Retinal pigment epithelial cell (primary cell): ENCODE measurements around the gene C1orf52.

Experiments used
- DNase-seq: peaks from one replicate; pipeline ENCODE4 v3.0.0-alpha.2; 2010; ENCODE audit warnings: low read depth
- H3K4me3 ChIP-seq: 2 replicates; pipeline ENCODE4 v1.5.1; 2011; ENCODE audit warnings: mild to moderate bottlenecking, low read length, control low read depth, moderate library complexity
- CTCF ChIP-seq: conservative IDR thresholded peaks from 2 replicates; pipeline ENCODE4 v1.5.1; 2011; ENCODE audit warnings: low read depth, low read length, control low read depth, inconsistent platforms

Gene C1orf52

GRCh38 chr1:85297855-85298629 lies 38.6 kb upstream of the C1orf52 start:
- H3K4me3 ChIP-seq: no peak overlapping the region
- DNase-seq: peak; percentile 97
- TF ChIP-seq CTCF: no peak

GRCh38 chr1:85297538-85297854 lies 38.0 kb upstream of the C1orf52 start:
- TF ChIP-seq CTCF: no peak
- no peak overlapping the region for H3K4me3 ChIP-seq
- no peak for DNase-seq

GRCh38 chr1:85296980-85297379 lies 37.5 kb upstream of the C1orf52 start:
- no peak overlapping the region for H3K4me3 ChIP-seq
- DNase-seq: no peak
- no peak for TF ChIP-seq CTCF

GRCh38 chr1:85295654-85296053 lies 36.2 kb upstream of the C1orf52 start:
- H3K4me3 ChIP-seq: no peak overlapping the region
- DNase-seq: no peak
- TF ChIP-seq CTCF: no peak

GRCh38 chr1:85295006-85295431 lies 35.6 kb upstream of the C1orf52 start:
- no peak for DNase-seq
- TF ChIP-seq CTCF: no peak

GRCh38 chr1:85290826-85291225 lies 31.4 kb upstream of the C1orf52 start:
- H3K4me3 ChIP-seq: no peak overlapping the region
- DNase-seq: no peak
- no peak for TF ChIP-seq CTCF

More at GRCh38 chr1:85295006-85295431, 35.6 kb upstream of the C1orf52 start:
- H3K4me3 ChIP-seq: no peak overlapping the region

GRCh38 chr1:85289848-85290335 lies 30.4 kb upstream of the C1orf52 start:
- no peak overlapping the region for H3K4me3 ChIP-seq
- no peak for TF ChIP-seq CTCF
- DNase-seq: no peak
